GM18505 (cell line): Measurements from ENCODE around the gene STRADA.

Experiments
- ATAC-seq: cut with Tn5 transposase; IDR thresholded peaks from one replicate; pipeline ENCODE4 v1.9.1; 2021; ENCODE audit not compliant: unreplicated experiment
- POLR2A ChIP-seq: IDR thresholded peaks from 4 replicates; pipeline ENCODE4 v1.6.1; 2011; ENCODE audit warnings: borderline replicate concordance; ENCODE audit not compliant: insufficient read depth, insufficient read length; ENCODE audit errors: extremely low read depth

STRADA gene

GRCh38 chr17:63768433-63768832 is 26.8 kb upstream of the STRADA start:
- ATAC-seq: no peak
- TF ChIP-seq POLR2A: no peak

DNA sequence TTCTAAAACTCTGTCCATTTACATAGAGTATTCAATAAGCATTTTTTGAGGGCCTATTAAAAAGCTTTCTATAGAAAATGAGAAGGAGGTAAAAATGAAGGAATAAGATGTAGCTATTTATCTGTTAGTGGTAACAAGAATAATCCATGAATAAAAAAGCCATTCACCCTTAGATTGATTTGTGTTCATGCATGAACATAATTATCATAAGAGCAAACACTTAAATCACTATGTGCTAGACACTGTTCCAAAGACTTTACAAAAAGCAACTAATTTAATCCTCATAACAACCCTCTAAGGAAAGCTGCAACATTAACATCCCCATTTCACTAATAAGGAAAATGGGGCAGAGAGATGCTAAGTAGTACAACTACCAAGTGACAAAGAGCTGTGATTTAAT is 25.2 kb upstream of the STRADA start:
- ATAC-seq: no peak
- no peak for TF ChIP-seq POLR2A

DNA sequence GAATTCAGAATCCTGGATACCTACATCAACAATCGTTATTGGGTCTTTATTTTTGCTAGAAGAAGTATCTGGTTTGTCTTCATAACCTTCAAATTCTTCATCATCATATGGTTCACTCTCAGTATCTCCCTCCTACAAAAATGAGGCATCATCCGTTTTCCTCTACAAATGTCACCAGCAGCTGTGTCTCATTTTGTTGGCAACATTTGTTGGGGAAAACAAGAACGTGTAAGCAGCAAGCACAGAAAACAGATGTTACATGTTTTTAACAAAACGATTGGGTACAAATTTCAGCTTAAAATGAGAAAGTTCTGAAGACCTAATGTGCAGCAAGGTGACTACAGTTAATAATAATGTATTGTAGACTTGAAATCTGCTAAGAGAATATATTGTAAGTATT is 23.1 kb upstream of the STRADA start:
- ATAC-seq: no peak
- TF ChIP-seq POLR2A: no peak

- no peak for TF ChIP-seq POLR2A
- no peak for ATAC-seq
Measured at GRCh38 chr17:63762161-63763078, 20.8 kb upstream of the STRADA start.

GRCh38 chr17:63760771-63761539 is 19.4 kb upstream of the STRADA start:
- ATAC-seq: no peak
- no peak for TF ChIP-seq POLR2A

DNA sequence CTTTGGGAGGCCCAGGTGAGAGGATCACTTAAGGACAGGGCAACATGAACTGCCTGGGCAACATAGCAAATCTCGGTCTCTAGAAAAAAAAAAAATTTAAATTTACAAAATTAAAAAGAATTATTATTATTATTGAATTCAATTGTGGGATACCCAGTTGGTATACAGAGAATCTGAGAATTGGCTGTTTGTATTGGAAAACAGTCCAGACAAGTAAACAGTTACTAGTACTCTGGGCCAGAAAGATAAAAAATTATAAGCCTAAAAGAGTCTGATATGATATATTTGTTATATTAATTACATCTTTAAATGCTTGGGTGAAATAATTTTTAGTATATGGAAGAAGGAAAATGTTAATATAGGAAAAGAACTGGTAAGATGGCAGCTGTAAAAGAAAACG is 16.8 kb upstream of the STRADA start:
- ATAC-seq: no peak
- no peak for TF ChIP-seq POLR2A

- TF ChIP-seq POLR2A: no peak
- no peak for ATAC-seq
Measured at GRCh38 chr17:63754046-63754445, 12.4 kb upstream of the STRADA start.

- no peak for ATAC-seq
Measured at GRCh38 chr17:63753215-63753614, 11.6 kb upstream of the STRADA start.

DNA sequence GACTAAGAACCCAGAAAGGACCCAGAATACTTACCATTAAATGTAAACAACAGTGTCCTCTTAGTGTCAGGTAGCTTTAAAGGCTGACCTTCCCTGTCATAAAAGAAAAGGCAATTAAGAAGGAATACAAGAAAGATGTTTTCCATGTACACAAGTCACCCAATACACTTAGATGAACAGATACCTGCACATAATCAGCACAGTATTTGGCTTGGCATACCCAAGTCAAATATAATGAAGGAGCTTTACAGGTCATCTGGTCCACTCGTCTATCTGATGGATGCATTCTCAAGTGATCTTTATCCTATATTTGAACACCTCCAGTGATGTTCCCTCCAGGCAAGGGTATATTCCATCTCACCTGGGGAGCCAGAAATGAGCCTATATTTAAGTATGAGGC is 11.1 kb upstream of the STRADA start:
- TF ChIP-seq POLR2A: no peak
- ATAC-seq: no peak

More at GRCh38 chr17:63753215-63753614, 11.6 kb upstream of the STRADA start:
- TF ChIP-seq POLR2A: no peak

DNA sequence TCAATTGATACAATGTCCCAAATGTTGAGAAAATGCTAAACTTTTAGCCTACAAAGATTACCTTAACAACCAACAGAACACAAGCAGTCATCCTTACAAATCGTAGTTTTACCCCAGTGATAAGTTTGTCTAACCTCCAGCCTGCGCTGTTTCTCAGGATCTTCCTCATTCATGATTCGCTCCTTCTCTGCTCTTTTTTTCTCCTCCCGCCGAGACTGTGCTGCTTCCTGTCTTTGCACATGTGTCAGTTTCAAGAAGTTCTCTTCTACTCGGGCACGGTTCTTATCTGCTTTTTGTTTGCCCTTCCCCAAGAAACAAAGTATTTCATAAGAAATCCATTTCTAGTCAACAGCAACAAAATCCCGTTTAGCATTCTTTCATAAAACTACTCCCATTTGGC is 10.2 kb upstream of the STRADA start:
- ATAC-seq: no peak
- TF ChIP-seq POLR2A: no peak

DNA sequence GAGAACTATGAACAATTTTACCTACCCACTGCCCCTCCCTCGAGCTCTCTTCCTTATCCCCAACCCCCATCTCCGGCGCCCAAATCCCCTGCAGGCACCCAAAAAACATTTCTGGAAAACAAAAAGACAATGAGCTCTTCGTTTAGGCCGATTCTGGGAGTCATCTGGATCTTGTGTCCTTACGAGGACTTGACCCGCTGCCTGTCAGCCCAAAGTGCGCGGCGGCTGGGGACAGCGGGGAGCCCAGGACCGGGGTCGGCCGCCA is 524 bp downstream of the STRADA start:
- ATAC-seq: peak; percentile 20
- TF ChIP-seq POLR2A: no peak

- no peak for TF ChIP-seq POLR2A
- no peak for ATAC-seq
Measured at GRCh38 chr17:63740464-63741142, 996 bp downstream of the STRADA start.

DNA sequence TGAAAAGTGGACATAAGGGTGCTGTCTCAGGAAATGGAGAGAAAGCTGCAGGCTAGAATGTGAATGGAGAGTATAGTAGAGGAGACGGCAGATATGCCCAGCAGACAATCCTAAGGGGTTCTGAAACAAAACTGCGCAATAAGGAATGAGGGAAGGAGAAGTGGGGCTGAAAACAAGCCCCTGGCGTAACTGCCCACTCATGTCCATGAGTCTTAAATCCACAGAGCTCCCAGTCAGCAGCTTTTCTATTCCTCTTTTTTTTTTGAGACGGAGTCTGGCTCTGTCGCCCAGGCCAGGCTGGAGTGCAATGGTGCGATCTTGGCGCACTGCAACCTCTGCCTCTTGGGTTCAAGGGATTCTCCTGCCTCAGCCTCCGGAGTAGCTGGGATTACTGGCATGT is 5.9 kb downstream of the STRADA start:
- ATAC-seq: no peak
- TF ChIP-seq POLR2A: no peak
